HEK293T (cell line): ENCODE data around the gene UPF2.

ENCODE experiments used
- CTCF ChIA-PET: fragments of 350-600 bp; formaldehyde crosslinking; extraction: SDS; loops from one replicate; lab custom pipeline; 2021; ENCODE audit warnings: antibody characterized with exemption, inconsistent platforms; lab: Yijun Ruan, JAX
- POLR2A ChIA-PET: fragments of 350-600 bp; formaldehyde crosslinking; extraction: SDS; loops from one replicate; lab custom pipeline; 2020; ENCODE audit warnings: antibody characterized with exemption, inconsistent platforms; lab: Yijun Ruan, JAX
- DNase-seq: peaks from one replicate; pipeline ENCODE4 v3.0.0; 2012; ENCODE audit warnings: mixed read lengths; ENCODE audit errors: extremely low spot score
- ARNT ChIP-seq: fragments of 450-650 bp; IDR thresholded peaks from 2 replicates; pipeline ENCODE4 v1.6.1; 2017; ENCODE audit warnings: mild to moderate bottlenecking
- BHLHE40 ChIP-seq: fragments of 450-650 bp; IDR thresholded peaks from 2 replicates; pipeline ENCODE4 v1.6.1; 2016; ENCODE audit warnings: mild to moderate bottlenecking, moderate library complexity, borderline replicate concordance
- CTBP1 ChIP-seq: fragments of 450-650 bp; IDR thresholded peaks from 2 replicates; pipeline ENCODE4 v1.6.1; 2016; ENCODE audit warnings: borderline replicate concordance
- ELF4 ChIP-seq: fragments of 450-650 bp; IDR thresholded peaks from 2 replicates; pipeline ENCODE4 v1.6.1; 2017; ENCODE audit warnings: antibody characterized with exemption
- FOXA1 ChIP-seq: fragments of 450-650 bp; IDR thresholded peaks from 2 replicates; pipeline ENCODE4 v1.6.1; 2016; ENCODE audit warnings: mild to moderate bottlenecking
- FOXK2 ChIP-seq: fragments of 450-650 bp; IDR thresholded peaks from 2 replicates; pipeline ENCODE4 v1.6.1; 2016; ENCODE audit warnings: mild to moderate bottlenecking
- FOXM1 ChIP-seq: fragments of 450-650 bp; IDR thresholded peaks from 2 replicates; pipeline ENCODE4 v1.6.1; 2017; ENCODE audit warnings: mild to moderate bottlenecking, borderline replicate concordance
- HDGF ChIP-seq: fragments of 450-650 bp; IDR thresholded peaks from 2 replicates; pipeline ENCODE4 v1.6.1; 2017; ENCODE audit warnings: antibody characterized with exemption, borderline replicate concordance
- L3MBTL2 ChIP-seq: fragments of 450-650 bp; conservative IDR thresholded peaks from 2 replicates; pipeline ENCODE4 v1.6.1; 2016; ENCODE audit warnings: mild to moderate bottlenecking
- LEF1 ChIP-seq: fragments of 450-650 bp; IDR thresholded peaks from 2 replicates; pipeline ENCODE4 v1.6.1; 2017; ENCODE audit warnings: mild to moderate bottlenecking, borderline replicate concordance
- NFRKB ChIP-seq: fragments of 450-650 bp; IDR thresholded peaks from 2 replicates; pipeline ENCODE4 v1.6.1; 2016; ENCODE audit warnings: mild to moderate bottlenecking, moderate library complexity
- PKNOX1 ChIP-seq: fragments of 450-650 bp; IDR thresholded peaks from 2 replicates; pipeline ENCODE4 v1.6.1; 2016
- SP1 ChIP-seq: fragments of 450-650 bp; IDR thresholded peaks from 2 replicates; pipeline ENCODE4 v1.6.1; 2017
- SUZ12 ChIP-seq: fragments of 450-650 bp; IDR thresholded peaks from 2 replicates; pipeline ENCODE4 v1.6.1; 2016; ENCODE audit warnings: mild to moderate bottlenecking
- TARDBP ChIP-seq: fragments of 450-650 bp; IDR thresholded peaks from 2 replicates; pipeline ENCODE4 v1.6.1; 2016
- ZNF384 ChIP-seq: fragments of 450-650 bp; IDR thresholded peaks from 2 replicates; pipeline ENCODE4 v1.6.1; 2016

Gene UPF2

GRCh38 chr10:11930312-11930978 is 112.2 kb downstream of the UPF2 start:
- ChIA-PET CTCF (interaction anchor here (1.2 kb wide), 1 partner anchor 111 kb away, joined by 3 read pairs; no protein-coding TSS in a partner anchor), POLR2A (no interaction called here)
- TF ChIP-seq LEF1 (no peak), FOXK2 (no peak), NFRKB (no peak), ZNF384 (no peak), SP1 (no peak), BHLHE40 (no peak), SUZ12 (no peak), ELF4 (no peak), HDGF (no peak), ARNT (no peak), FOXM1 (no peak), TARDBP (no peak), PKNOX1 (no peak), CTBP1 (no peak), FOXA1 (no peak)
- DNase-seq, result no peak

GRCh38 chr10:11927746-11928145 is 114.9 kb downstream of the UPF2 start:
- ChIA-PET POLR2A (no interaction called here), CTCF (no interaction called here)
- TF ChIP-seq ZNF384, result no peak
- no peak for TF ChIP-seq LEF1
- no peak for TF ChIP-seq SUZ12
- TF ChIP-seq BHLHE40, result no peak
- TF ChIP-seq TARDBP, result no peak
- TF ChIP-seq FOXM1, result no peak
- no peak for TF ChIP-seq ARNT
- no peak for TF ChIP-seq NFRKB
- no peak for TF ChIP-seq HDGF
- no peak for TF ChIP-seq FOXK2
- TF ChIP-seq CTBP1, result no peak
- TF ChIP-seq PKNOX1, result no peak
- TF ChIP-seq SP1, result no peak
- no peak for TF ChIP-seq FOXA1
- no peak for TF ChIP-seq L3MBTL2
- no peak for TF ChIP-seq ELF4
- no peak for DNase-seq

GRCh38 chr10:11921800-11922392 is 120.7 kb downstream of the UPF2 start:
- no peak for DNase-seq
- TF ChIP-seq ARNT (no peak), CTBP1 (no peak), NFRKB (no peak), FOXM1 (no peak), BHLHE40 (no peak)
- CTCF ChIA-PET, result no interaction called here

GRCh38 chr10:11919271-11919670 is 123.3 kb downstream of the UPF2 start:
- no peak for DNase-seq
- TF ChIP-seq BHLHE40 (no peak), SUZ12 (no peak), FOXM1 (no peak)
- ChIA-PET CTCF (no interaction called here), POLR2A (no interaction called here)

More at GRCh38 chr10:11921800-11922392, 120.7 kb downstream of the UPF2 start:
- POLR2A ChIA-PET, result no interaction called here

GRCh38 chr10:11918384-11918783 is 124.2 kb downstream of the UPF2 start:
- DNase-seq, result no peak
- CTCF ChIA-PET, result no interaction called here
- POLR2A ChIA-PET, result no interaction called here
- no peak for TF ChIP-seq CTBP1
- TF ChIP-seq SP1, result no peak
- no peak for TF ChIP-seq FOXA1
- no peak for TF ChIP-seq LEF1
- TF ChIP-seq NFRKB, result no peak
- TF ChIP-seq PKNOX1, result no peak
- no peak for TF ChIP-seq TARDBP
- no peak for TF ChIP-seq SUZ12
- TF ChIP-seq FOXM1, result no peak
- no peak for TF ChIP-seq BHLHE40
- TF ChIP-seq FOXK2, result no peak
- TF ChIP-seq ELF4, result no peak

- TF ChIP-seq FOXA1 (no peak), SUZ12 (no peak), CTBP1 (no peak)
- POLR2A ChIA-PET, result no interaction called here
- CTCF ChIA-PET, result no interaction called here
- no peak for DNase-seq
Observed at GRCh38 chr10:11913079-11913641, 129.4 kb downstream of the UPF2 start.
